ENCODE results near the gene ITGB1. TPM values are rescaled to one million over a fixed set of nuclear protein-coding genes. Genes with fewer than 3 reads are reported as not detected.
A peak's percentile ranks its signal among the peaks of the same experiment; 100 is the strongest.
"Not testable (repeated sequence)": the region's sequence is repeated elsewhere in the genome, so short reads cannot be mapped to it uniquely, and the experiment has no call there.

Gene ITGB1
- total and polyA plus RNA-seq, 8 donors: 57.9 to 909 (median 176) TPM

GRCh38 chr10:32980558-32981468 lies 22.8 kb upstream of the ITGB1 start:
- DNase-seq: peak; percentile 86 to 95
- H3K4me3 ChIP-seq: peak overlapping the region; percentile 38 to 57 (median 52)
- H3K9me3 ChIP-seq: no peaks in the 10 kb centered on the region
- TF ChIP-seq POLR2AphosphoS5 (IDR thresholded peaks at IDR 0.05) (peak; percentile 91 to 96 (median 94)), EP300 (IDR thresholded peaks at IDR 0.05) (peak; percentile 26), CTCF (IDR thresholded peaks at IDR 0.05) (no peak), POLR2A (IDR thresholded peaks at IDR 0.05) (peak in 2 of 4 donors; percentile 46 to 49)
- H3K27ac ChIP-seq: peak overlapping the region; percentile 87 to 91 (median 89)
- no peaks in the 10 kb centered on the region for H3K36me3 ChIP-seq
- H3K27me3 ChIP-seq: no peaks in the 10 kb centered on the region
- H3K4me1 ChIP-seq: peaks cover 15 to 40% (median 23%) of the 10 kb centered on the region in 4 donors
- 15 to 24% (median 16%) methylated on average over 24 to 38 of the region's 38 CpGs for WGBS, 5 donors
- intact Hi-C loops (cut with DNase I; ENCODE audit: low total_unique reads): no loop called here

DNA sequence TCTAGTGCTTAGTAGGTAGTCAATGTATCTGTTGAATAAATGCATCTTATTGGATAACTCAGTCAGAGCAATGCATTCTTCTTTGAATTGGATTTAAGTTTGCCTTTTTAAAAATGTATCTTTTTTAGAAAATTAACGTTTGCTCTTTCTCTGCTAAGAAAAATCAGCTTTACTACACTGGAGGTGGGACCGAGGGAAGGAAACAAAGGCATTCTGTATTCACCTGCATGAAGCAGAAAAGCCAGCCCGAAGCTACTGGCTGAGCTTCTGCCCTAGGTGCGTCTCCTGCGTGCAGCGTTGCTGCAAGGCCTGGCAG lies 22.2 kb upstream of the ITGB1 start:
- Histone ChIP-seq H3K27ac (peak overlapping the region; percentile 87 to 91 (median 89)), H3K36me3 (no peaks in the 10 kb centered on the region), H3K4me3 (peak overlapping the region; percentile 38 to 57 (median 52)), H3K4me1 (peaks cover 15 to 34% (median 23%) of the 10 kb centered on the region in 4 donors), H3K27me3 (no peaks in the 10 kb centered on the region), H3K9me3 (no peaks in the 10 kb centered on the region)
- DNase-seq: no peak
- TF ChIP-seq POLR2A (IDR thresholded peaks at IDR 0.05) (no peak), EP300 (IDR thresholded peaks at IDR 0.05) (no peak), CTCF (IDR thresholded peaks at IDR 0.05) (no peak), POLR2AphosphoS5 (IDR thresholded peaks at IDR 0.05) (no peak)
- intact Hi-C loops (cut with DNase I; ENCODE audit: low total_unique reads): no loop called here
- 1 to 2% (median 1%) methylated on average over 6 of the region's 6 CpGs for WGBS, 5 donors

GRCh38 chr10:32979719-32980118 lies 21.7 kb upstream of the ITGB1 start:
- peaks cover 15 to 33% (median 23%) of the 10 kb centered on the region in 4 donors for H3K4me1 ChIP-seq
- H3K27me3 ChIP-seq; H3K36me3 ChIP-seq; intact Hi-C loops (cut with DNase I; ENCODE audit: low total_unique reads); H3K9me3 ChIP-seq; H3K4me3 ChIP-seq; DNase-seq: not testable (repeated sequence)
- peak overlapping the region in 4 of 5 donors; percentile 87 to 91 (median 90) for H3K27ac ChIP-seq
- WGBS, 5 donors: 89 to 94% (median 90%) methylated on average over 14 of the region's 14 CpGs

DNA sequence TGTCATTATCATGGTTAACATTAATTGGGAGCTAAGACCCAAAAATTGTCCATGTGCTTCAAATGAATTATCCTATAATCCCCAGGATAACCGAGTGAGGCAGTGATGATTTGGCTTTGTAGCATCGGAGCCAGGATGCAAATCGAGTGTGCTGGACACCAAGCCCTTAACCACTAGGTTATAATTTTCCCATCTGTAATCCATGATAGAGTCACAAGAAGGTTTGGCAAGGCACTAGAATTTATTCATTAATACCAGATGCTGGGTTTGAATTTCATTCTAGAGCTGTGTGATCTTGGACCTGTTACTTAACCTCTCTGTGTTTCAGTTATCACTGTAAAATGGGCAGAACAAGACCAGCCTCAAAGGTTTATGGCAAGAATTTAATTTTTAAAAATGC lies 21.0 kb upstream of the ITGB1 start:
- Histone ChIP-seq H3K4me1 (peaks cover 15 to 33% (median 23%) of the 10 kb centered on the region in 4 donors), H3K36me3 (no peaks in the 10 kb centered on the region), H3K27ac (no peak overlapping the region), H3K9me3 (no peaks in the 10 kb centered on the region), H3K27me3 (no peaks in the 10 kb centered on the region), H3K4me3 (no peak overlapping the region)
- TF ChIP-seq POLR2AphosphoS5 (IDR thresholded peaks at IDR 0.05) (no peak), EP300 (IDR thresholded peaks at IDR 0.05) (no peak), POLR2A (IDR thresholded peaks at IDR 0.05) (no peak), CTCF (IDR thresholded peaks at IDR 0.05) (no peak)
- 92 to 97% (median 95%) methylated on average over 3 of the region's 3 CpGs for WGBS, 5 donors
- no peak for DNase-seq
- intact Hi-C loops (cut with DNase I; ENCODE audit: low total_unique reads): no loop called here

- intact Hi-C loops (cut with DNase I; ENCODE audit: low total_unique reads); H3K9me3 ChIP-seq; H3K27me3 ChIP-seq; H3K36me3 ChIP-seq; H3K4me3 ChIP-seq; DNase-seq; H3K27ac ChIP-seq: not testable (repeated sequence)
- WGBS, 5 donors: 87 to 98% (median 95%) methylated on average over 4 of the region's 4 CpGs
- H3K4me1 ChIP-seq: peaks cover 15 to 33% (median 23%) of the 10 kb centered on the region in 4 donors
Measured at GRCh38 chr10:32977846-32978809, 20.1 kb upstream of the ITGB1 start.
